Ishikawa (cell line): Measurements from ENCODE around the gene SAT1.

Experiments used
- CEBPB ChIP-seq: IDR thresholded peaks from 2 replicates; pipeline ENCODE4 v1.6.1; 2012
- CREB1 ChIP-seq: IDR thresholded peaks from 2 replicates; pipeline ENCODE4 v1.6.1; 2012; ENCODE audit warnings: low read depth
- EGR1 ChIP-seq: IDR thresholded peaks from 2 replicates; pipeline ENCODE4 v1.6.1; 2012
- EP300 ChIP-seq: IDR thresholded peaks from 2 replicates; pipeline ENCODE4 v1.6.1; 2012; ENCODE audit warnings: borderline replicate concordance
- FOXM1 ChIP-seq: IDR thresholded peaks from 2 replicates; pipeline ENCODE4 v1.6.1; 2012; ENCODE audit warnings: low read depth, borderline replicate concordance
- MAX ChIP-seq: IDR thresholded peaks from 2 replicates; pipeline ENCODE4 v1.6.1; 2012
- NFIC ChIP-seq: IDR thresholded peaks from 2 replicates; pipeline ENCODE4 v1.6.1; 2012
- RAD21 ChIP-seq: IDR thresholded peaks from 2 replicates; pipeline ENCODE4 v1.6.1; 2012; ENCODE audit warnings: low read depth
- REST ChIP-seq: IDR thresholded peaks from 2 replicates; pipeline ENCODE4 v1.6.1; 2012; ENCODE audit warnings: low read depth, mild to moderate bottlenecking
- TAF1 ChIP-seq: IDR thresholded peaks from 2 replicates; pipeline ENCODE4 v1.6.1; 2012; ENCODE audit warnings: low read depth, mild to moderate bottlenecking
- TCF12 ChIP-seq: IDR thresholded peaks from 2 replicates; pipeline ENCODE4 v1.6.1; 2012; ENCODE audit warnings: low read depth
- TEAD4 ChIP-seq: IDR thresholded peaks from 2 replicates; pipeline ENCODE4 v1.6.1; 2012
- USF1 ChIP-seq: IDR thresholded peaks from 2 replicates; pipeline ENCODE4 v1.6.1; 2012
- YY1 ChIP-seq: IDR thresholded peaks from 2 replicates; pipeline ENCODE4 v1.6.1; 2012; ENCODE audit warnings: low read depth
- ZBTB7A ChIP-seq: IDR thresholded peaks from 2 replicates; pipeline ENCODE4 v1.6.1; 2012; ENCODE audit warnings: low read depth

SAT1 gene

GRCh38 chrX:23765868-23766267 is 17.1 kb upstream of the SAT1 start:
- TF ChIP-seq ZBTB7A (no peak), REST (no peak), NFIC (no peak), EGR1 (no peak), MAX (no peak)

- TF ChIP-seq TEAD4 (no peak), USF1 (no peak), TAF1 (no peak), FOXM1 (no peak), CREB1 (no peak), MAX (no peak), CEBPB (no peak), EP300 (no peak)
Measured at GRCh38 chrX:23766650-23767551, 16.1 kb upstream of the SAT1 start.

- no peak for TF ChIP-seq TAF1
- no peak for TF ChIP-seq USF1
- no peak for TF ChIP-seq EGR1
- no peak for TF ChIP-seq CREB1
- TF ChIP-seq TCF12 = no peak
- TF ChIP-seq RAD21 = no peak
- no peak for TF ChIP-seq YY1
Measured at GRCh38 chrX:23770142-23770541, 12.8 kb upstream of the SAT1 start.

- TF ChIP-seq ZBTB7A = no peak
- TF ChIP-seq EP300 = no peak
- TF ChIP-seq USF1 = no peak
- no peak for TF ChIP-seq EGR1
- TF ChIP-seq FOXM1 = no peak
- no peak for TF ChIP-seq CEBPB
- no peak for TF ChIP-seq CREB1
- no peak for TF ChIP-seq YY1
- TF ChIP-seq TEAD4 = no peak
- no peak for TF ChIP-seq NFIC
- TF ChIP-seq RAD21 = no peak
- TF ChIP-seq TAF1 = no peak
- TF ChIP-seq MAX = no peak
- no peak for TF ChIP-seq REST
- TF ChIP-seq TCF12 = no peak
Measured at GRCh38 chrX:23773601-23774175, 9.3 kb upstream of the SAT1 start.

GRCh38 chrX:23776363-23776762 is 6.6 kb upstream of the SAT1 start:
- TF ChIP-seq REST (no peak), MAX (no peak), TEAD4 (no peak), TCF12 (no peak), CREB1 (no peak), EP300 (no peak), CEBPB (no peak), NFIC (no peak), USF1 (no peak), ZBTB7A (no peak), YY1 (no peak), EGR1 (no peak), FOXM1 (no peak), TAF1 (no peak), RAD21 (no peak)
